Measurements from ENCODE around the gene PRODH2. TPM values are rescaled to one million over a fixed set of nuclear protein-coding genes. Genes with fewer than 3 reads are reported as not detected.

The PRODH2 gene
- total RNA-seq, 1 experiment from 2014 or later = 0.44 TPM

DNA sequence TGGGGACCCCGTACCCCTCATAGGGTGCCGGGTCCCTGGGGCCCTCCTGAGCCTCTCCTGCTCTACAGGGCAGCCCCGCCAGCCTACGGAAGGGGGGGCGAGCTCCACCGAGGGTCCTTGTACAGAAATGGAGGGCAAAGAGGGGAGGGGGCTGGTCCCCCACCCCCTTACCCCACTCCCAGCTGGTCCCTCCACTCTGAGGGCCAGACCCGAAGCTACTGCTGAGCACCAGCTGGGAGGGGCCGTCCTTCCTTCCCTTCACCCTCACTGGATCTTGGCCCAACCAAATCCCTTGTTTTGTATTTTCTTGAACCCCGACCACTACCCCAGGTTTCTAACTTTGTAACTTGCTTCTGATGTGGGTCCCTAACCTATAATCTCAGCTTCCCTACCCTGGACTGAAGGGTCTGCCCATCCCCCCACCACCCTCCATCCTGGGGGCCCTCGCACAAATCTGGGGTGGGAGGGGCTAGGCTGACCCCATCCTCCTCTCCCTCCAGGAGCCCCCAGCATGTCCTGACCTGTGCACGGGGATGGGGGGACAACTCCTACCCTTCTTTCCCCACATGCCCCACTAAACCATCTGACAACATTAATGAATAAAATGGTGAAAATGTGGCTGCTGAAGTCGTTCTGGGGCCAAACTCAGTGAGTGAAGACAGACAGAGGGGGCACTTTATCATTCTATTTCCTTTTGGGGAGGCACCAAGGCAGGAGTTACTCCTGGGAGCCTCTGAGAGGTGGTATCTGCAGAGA is 24.3 kb downstream of the PRODH2 start (continued):
- TF ChIP-seq ZNF274 (IDR thresholded peaks at IDR 0.05; ENCODE audit: low read depth, low read length) = no peak
- no peak for TF ChIP-seq SRF (IDR thresholded peaks at IDR 0.05; ENCODE audit: low read depth)
- TF ChIP-seq, protein P1, sequence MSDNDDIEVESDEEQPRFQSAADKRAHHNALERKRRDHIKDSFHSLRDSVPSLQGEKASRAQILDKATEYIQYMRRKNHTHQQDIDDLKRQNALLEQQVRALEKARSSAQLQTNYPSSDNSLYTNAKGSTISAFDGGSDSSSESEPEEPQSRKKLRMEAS (IDR thresholded peaks at IDR 0.05) = no peak
- no peak for TF ChIP-seq ELF1 (IDR thresholded peaks at IDR 0.05; ENCODE audit: borderline replicate concordance, low read depth)

DNA sequence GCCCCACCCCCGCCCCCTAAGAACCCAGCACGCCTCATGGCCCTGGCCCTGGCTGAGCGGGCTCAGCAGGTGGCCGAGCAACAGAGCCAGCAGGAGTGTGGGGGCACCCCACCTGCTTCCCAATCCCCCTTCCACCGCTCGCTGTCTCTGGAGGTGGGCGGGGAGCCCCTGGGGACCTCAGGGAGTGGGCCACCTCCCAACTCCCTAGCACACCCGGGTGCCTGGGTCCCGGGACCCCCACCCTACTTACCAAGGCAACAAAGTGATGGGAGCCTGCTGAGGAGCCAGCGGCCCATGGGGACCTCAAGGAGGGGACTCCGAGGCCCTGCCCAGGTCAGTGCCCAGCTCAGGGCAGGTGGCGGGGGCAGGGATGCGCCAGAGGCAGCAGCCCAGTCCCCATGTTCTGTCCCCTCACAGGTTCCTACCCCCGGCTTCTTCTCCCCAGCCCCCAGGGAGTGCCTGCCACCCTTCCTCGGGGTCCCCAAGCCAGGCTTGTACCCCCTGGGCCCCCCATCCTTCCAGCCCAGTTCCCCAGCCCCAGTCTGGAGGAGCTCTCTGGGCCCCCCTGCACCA is 25.3 kb downstream of the PRODH2 start:
- Histone ChIP-seq H3K9me3 (ENCODE audit: control insufficient read depth in 1 of 2, insufficient read depth in 1 of 2, low read depth in 1 of 2, low read length in 2 of 2) (no peaks in the 10 kb centered on the region), H3K9ac (ENCODE audit: low read length) (no peak overlapping the region), H3K36me3 (ENCODE audit: control insufficient read depth in 1 of 2, insufficient read depth in 2 of 2, low read length in 2 of 2) (0 out of 4 replicates have a peak, but pooled peaks cover 0 to 2% of the 10 kb centered on the region in 2 experiments), H3K9me2 (ENCODE audit: insufficient read depth) (no peaks in the 10 kb centered on the region), H3K27ac (ENCODE audit: low read depth, low read length) (no peak overlapping the region), H4K20me1 (ENCODE audit: insufficient read depth) (no peaks in the 10 kb centered on the region), H3K4me3 (replicated peaks in 1 of 2; ENCODE audit: low read depth in 1 of 2, low read length in 2 of 2) (no peak overlapping the region), H3K4me2 (ENCODE audit: low read length) (no peak overlapping the region), H3K79me2 (ENCODE audit: insufficient read depth, low read length) (no peaks in the 10 kb centered on the region), H2AFZ (ENCODE audit: low read depth, low read length, poor library complexity, severe bottlenecking) (no peak overlapping the region), H3K4me1 (ENCODE audit: control insufficient read depth in 1 of 2, insufficient read depth in 2 of 2, low read length in 2 of 2) (no peaks in the 10 kb centered on the region), H3K27me3 (ENCODE audit: insufficient read depth, low read length) (no peaks in the 10 kb centered on the region)
- POLR2A ChIA-PET = interaction anchor here (1.0 kb wide), 1 partner anchor 39 kb away, joined by 3 read pairs; the partner anchor contains the start of gene LIN37
- TF ChIP-seq, protein P2, sequence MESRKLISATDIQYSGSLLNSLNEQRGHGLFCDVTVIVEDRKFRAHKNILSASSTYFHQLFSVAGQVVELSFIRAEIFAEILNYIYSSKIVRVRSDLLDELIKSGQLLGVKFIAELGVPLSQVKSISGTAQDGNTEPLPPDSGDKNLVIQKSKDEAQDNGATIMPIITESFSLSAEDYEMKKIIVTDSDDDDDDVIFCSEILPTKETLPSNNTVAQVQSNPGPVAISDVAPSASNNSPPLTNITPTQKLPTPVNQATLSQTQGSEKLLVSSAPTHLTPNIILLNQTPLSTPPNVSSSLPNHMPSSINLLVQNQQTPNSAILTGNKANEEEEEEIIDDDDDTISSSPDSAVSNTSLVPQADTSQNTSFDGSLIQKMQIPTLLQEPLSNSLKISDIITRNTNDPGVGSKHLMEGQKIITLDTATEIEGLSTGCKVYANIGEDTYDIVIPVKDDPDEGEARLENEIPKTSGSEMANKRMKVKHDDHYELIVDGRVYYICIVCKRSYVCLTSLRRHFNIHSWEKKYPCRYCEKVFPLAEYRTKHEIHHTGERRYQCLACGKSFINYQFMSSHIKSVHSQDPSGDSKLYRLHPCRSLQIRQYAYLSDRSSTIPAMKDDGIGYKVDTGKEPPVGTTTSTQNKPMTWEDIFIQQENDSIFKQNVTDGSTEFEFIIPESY (IDR thresholded peaks at IDR 0.05; ENCODE audit: extremely low read depth, insufficient replicate concordance, low read length) = no peak
- TF ChIP-seq SIN3A (IDR thresholded peaks at IDR 0.05; ENCODE audit: low read depth) (no peak), FOSL1 (IDR thresholded peaks at IDR 0.05; ENCODE audit: low read depth) (no peak), RAD21 (IDR thresholded peaks at IDR 0.05; ENCODE audit: low read depth) (no peak)
- TF ChIP-seq, protein P3, sequence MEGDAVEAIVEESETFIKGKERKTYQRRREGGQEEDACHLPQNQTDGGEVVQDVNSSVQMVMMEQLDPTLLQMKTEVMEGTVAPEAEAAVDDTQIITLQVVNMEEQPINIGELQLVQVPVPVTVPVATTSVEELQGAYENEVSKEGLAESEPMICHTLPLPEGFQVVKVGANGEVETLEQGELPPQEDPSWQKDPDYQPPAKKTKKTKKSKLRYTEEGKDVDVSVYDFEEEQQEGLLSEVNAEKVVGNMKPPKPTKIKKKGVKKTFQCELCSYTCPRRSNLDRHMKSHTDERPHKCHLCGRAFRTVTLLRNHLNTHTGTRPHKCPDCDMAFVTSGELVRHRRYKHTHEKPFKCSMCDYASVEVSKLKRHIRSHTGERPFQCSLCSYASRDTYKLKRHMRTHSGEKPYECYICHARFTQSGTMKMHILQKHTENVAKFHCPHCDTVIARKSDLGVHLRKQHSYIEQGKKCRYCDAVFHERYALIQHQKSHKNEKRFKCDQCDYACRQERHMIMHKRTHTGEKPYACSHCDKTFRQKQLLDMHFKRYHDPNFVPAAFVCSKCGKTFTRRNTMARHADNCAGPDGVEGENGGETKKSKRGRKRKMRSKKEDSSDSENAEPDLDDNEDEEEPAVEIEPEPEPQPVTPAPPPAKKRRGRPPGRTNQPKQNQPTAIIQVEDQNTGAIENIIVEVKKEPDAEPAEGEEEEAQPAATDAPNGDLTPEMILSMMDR (IDR thresholded peaks at IDR 0.05 in 2 of 3, conservative IDR thresholded peaks at IDR 0.05 in 1 of 3; ENCODE audit: borderline replicate concordance in 1 of 3, insufficient read depth in 1 of 3, low read depth in 2 of 3, low read length in 2 of 3) = no peak
- no peak for DNase-seq (ENCODE audit: low read depth, low spot score)
- intact Hi-C loops (cut with micrococcal nuclease) = no loop called here
- BruUV-seq (replicated peaks) = no TSS peak
- no peak for ATAC-seq
- RAD21 ChIA-PET (ENCODE audit: low non-redundant PET in 1 of 2, low total read pairs in 2 of 2, uncharacterized antibody in 2 of 2, unreplicated experiment in 2 of 2) = no interaction called here
- CTCF ChIA-PET = no interaction called here
